Right kidney (tissue), 9 donors: ENCODE measurements around the gene SLC25A27.
A peak's percentile ranks its signal among the peaks of the same experiment; 100 is the strongest.
"Not testable (repeated sequence)": the region's sequence is repeated elsewhere in the genome, so short reads cannot be mapped to it uniquely, and the experiment has no call there.

Source experiments
- DNase-seq: peaks from one replicate; pipeline ENCODE4 v3.0.0-alpha.2; 2016
- long read RNA-seq, 8 donors: transcript quantifications; one replicate each; lab custom pipeline, GENCODE V29; 2026

The SLC25A27 gene, protein sequence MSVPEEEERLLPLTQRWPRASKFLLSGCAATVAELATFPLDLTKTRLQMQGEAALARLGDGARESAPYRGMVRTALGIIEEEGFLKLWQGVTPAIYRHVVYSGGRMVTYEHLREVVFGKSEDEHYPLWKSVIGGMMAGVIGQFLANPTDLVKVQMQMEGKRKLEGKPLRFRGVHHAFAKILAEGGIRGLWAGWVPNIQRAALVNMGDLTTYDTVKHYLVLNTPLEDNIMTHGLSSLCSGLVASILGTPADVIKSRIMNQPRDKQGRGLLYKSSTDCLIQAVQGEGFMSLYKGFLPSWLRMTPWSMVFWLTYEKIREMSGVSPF
- long read RNA-seq, donor 1, partial matches to known transcripts, result 5 of 5 reads
- long read RNA-seq, donor 1, other reads (novel, unspliced or antisense), result 0 of 5 reads
- long read RNA-seq, donor 2, result 0 reads
- long read RNA-seq, donor 3, result 0 reads
- long read RNA-seq, donor 4, partial matches to known transcripts, result 16 of 16 reads
- long read RNA-seq, donor 4, other reads (novel, unspliced or antisense), result 0 of 16 reads
- long read RNA-seq, donor 5, result 0 reads
- long read RNA-seq, donor 6, result 0 reads
- long read RNA-seq, donor 7, partial matches to known transcripts, result 6 of 7 reads
- long read RNA-seq, donor 7, other reads (novel, unspliced or antisense), result 0 of 7 reads
- long read RNA-seq, donor 8, partial matches to known transcripts, result 0 of 1 reads
- long read RNA-seq, donor 8, other reads (novel, unspliced or antisense), result 0 of 1 reads

- DNase-seq, result peak; percentile 97
These were observed at the start of gene SLC25A27, which contains the start of gene CYP39A1 for GRCh38 chr6:46652603-46653438. Gene SLC25A27, plus strand, starts transcription at chr6:46652975. Its CDS starts 218 bp downstream, at chr6:46653193. Gene CYP39A1, minus strand, starts transcription at chr6:46652818. Its CDS starts 236 bp downstream, at chr6:46652582.

- DNase-seq, result no peak
These were observed 47.5 kb upstream of the SLC25A27 start for GRCh38 chr6:46605091-46605797.

GRCh38 chr6:46606338-46606737, 46.4 kb upstream of the SLC25A27 start:
- DNase-seq, result no peak

DNA sequence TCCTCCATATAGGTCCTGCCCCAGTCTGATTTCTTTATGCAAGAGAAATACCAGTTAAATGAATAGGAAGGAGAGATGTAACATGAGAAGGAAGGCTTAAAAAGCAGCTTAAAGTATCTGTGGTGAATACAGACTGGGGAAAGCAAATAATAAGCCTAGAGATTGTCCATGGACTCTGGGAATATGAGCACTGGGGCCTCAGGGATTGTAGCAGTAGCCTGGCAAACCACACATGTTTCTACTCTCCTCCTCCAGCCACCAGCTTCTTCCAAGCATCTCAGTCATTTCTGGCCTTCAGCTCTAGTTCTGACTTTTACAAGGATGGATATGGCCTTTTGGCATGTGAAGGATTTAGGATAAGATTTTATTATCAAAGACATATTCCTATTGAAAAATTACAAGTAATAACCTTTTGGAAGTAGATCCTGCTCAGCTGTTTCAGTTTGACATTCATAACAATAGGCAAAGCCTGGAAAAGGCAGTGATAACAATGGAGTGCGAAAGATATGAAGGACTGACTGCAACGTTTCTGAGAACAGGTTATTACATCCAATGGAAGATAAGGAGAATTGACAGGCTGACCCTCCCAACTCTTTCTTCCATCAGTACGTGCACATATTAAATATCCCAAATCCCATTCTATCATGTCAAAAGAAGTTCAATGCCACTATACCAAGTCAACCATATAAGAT, 41.8 kb upstream of the SLC25A27 start:
- DNase-seq, result no peak

GRCh38 chr6:46612645-46613044, 40.1 kb upstream of the SLC25A27 start:
- no peak for DNase-seq

DNA sequence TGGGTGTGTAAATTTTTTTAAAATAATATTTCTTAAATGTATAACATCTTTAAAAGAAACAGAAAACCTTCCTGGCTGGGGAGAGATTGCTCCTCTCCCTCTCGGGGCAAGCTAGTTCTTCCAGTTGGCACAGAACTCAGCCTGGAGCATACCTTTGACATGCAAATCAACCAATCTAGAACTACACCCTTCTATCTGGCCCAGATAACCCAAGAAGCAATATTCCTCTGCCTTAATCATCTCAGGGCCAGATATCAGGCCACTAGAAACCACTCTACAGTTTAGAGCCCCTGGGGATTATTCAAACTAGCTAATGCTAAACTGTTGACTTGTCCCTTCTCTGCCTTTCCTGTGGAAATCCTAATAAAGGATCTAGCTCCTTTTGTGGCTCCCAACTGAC, 34.0 kb upstream of the SLC25A27 start:
- DNase-seq, result no peak

DNA sequence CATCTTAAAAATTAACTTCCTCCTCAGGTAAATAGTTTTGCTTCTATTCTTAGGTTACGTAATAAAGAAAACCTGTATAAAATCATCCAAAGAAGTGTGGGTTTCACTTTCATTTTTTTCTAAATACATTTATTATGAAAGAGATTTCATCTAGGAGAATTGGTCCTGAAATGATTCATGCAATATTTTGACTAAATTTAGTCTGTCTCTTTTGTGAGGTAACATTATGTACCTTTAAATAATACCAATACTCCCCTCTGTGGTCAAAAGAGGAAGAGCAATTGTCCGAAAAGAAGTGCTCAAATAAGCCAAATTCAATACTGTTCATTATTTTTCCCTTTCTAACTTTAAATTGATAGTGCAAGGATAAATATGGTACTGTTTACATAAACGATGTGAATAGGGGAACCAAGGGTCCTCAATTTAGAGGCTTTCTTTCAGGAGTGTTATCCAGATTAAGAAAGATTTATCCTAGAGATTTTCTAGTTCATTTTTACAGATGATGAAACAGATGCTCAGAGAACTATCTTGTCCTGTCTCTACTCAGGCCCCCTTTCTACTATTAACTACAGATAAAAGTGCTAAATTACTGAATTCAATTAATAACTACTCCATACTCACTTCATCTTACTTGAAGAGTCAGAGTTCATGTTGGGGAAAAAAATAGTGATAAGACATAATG, 26.4 kb upstream of the SLC25A27 start:
- no peak for DNase-seq

GRCh38 chr6:46626976-46627375, 25.8 kb upstream of the SLC25A27 start:
- DNase-seq, result no peak

DNA sequence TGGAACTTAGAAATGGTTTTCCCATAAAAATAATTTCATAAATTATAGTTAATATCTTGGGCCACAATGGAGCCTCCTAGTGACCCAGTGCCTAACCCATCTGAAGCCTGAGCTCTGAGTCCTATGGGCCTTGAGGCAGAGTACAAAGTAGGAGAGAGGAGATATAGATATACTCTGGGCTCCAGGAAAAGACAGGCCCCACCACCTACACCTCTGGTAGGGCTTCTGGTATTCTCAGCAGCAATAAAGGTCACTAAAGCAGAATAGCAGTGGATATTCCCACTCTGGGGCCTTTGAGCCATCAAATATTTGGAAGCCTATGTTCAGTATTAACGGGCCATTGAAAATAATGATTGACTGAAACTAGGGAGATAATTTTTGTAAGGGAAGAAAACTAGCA, 24.3 kb upstream of the SLC25A27 start:
- no peak for DNase-seq

DNA sequence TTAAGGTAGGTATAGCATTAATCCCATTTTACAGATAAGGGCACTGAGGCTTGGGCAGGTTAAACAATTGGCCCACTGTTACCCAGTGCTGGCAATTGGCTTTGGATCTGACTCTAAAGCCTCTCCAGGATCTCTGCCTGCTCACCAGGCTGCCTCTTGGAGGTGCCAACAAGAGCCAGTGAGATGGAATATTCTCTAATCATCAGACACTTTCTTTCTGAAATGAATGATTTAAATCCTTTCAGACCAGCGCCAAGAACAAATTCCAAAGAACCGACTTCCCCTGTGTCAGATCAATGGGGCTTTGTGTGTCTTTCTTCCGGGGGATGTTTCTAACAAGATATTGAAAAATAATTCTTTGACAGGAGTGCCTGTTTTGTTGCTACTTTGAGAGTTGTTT, 23.8 kb upstream of the SLC25A27 start:
- no peak for DNase-seq

- DNase-seq, result no peak
These were observed 23.1 kb upstream of the SLC25A27 start for GRCh38 chr6:46629691-46630090.

DNA sequence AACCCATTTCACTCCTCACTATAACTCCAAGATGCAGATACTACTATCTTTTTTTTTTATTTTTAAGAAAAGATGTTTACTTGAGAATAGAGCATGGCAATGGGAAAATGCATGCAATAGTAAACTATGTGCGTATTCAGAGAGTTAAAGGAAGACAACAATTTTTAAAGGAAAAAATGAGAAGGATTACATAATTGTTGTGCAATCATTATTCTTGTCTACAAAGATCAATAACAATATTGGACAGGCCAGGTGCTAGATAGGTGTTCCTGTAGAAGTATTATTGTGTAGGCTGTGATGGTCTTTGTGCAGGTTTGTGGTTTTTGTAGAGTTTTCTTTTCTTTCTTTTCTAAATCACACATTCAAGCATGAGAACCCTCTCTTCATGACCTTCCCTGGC, 20.7 kb upstream of the SLC25A27 start:
- DNase-seq, result no peak

DNA sequence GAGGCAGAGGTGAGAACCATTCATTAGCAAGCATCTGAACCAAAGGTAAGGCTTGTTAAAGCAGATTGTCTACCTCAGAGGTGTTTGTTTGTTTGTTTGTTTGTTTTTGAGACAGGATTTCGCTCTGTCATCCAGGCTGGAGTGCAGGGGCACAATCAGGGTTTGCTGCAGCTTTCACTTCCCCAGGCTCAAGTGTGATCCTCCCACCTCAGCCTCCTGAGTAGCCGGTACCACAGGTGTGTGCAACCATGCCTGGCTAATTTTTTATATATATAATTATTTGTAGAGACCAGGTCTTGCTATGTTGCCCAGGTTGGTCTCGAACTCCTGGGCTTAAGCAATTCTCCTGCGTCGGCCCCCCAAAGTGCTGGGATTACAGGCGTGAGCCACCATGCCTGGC, 17.3 kb upstream of the SLC25A27 start:
- no peak for DNase-seq

GRCh38 chr6:46637145-46637544, 15.6 kb upstream of the SLC25A27 start:
- DNase-seq, result no peak

GRCh38 chr6:46637933-46638332, 14.8 kb upstream of the SLC25A27 start:
- DNase-seq, result no peak

GRCh38 chr6:46638650-46639049, 14.1 kb upstream of the SLC25A27 start:
- no peak for DNase-seq

DNA sequence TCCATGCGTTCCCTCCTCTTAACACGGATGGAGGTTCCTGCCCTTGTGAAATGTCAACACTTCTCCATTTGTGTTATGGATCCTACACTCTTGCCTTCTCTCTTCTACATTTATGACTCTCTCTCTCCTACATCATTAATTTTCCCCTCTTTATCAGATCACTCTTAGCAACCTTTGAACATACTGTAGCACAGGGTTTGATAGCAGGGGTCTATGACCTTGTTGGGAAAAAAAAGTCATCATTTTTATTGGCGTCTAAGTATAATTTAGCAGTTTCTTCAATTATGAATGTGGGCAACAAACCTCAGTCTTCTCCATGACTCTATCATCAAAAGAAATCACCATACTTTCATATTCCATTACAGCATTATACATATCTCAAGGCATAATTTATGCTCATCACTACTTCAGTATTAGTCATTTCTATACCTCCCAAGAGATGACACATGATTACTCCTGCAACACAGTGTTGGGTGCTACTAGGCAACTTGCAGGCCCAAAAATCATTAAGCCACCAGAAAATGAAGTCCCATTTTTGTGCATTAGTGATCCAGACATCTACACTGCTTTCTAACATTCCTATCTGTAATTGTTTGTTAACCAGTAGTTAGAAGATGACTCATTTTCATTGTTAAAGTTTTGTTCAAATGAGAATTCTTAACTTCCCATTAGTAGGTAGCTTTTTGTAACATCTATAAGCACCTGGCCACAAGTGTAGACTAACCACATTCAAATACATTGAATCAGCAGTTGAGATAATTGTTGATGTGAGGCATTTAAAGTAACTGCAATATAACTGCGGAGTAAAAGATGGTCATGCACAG, 9.6 kb upstream of the SLC25A27 start:
- no peak for DNase-seq

GRCh38 chr6:46645265-46645664, 7.5 kb upstream of the SLC25A27 start:
- DNase-seq, result no peak

GRCh38 chr6:46648108-46648507, 4.7 kb upstream of the SLC25A27 start:
- not testable (repeated sequence) for DNase-seq
